ENCODE data around the gene CPLANE2.
A peak's percentile ranks its signal among the peaks of the same experiment; 100 is the strongest.
"Not testable (repeated sequence)": the region's sequence is repeated elsewhere in the genome, so short reads cannot be mapped to it uniquely, and the experiment has no call there.

CPLANE2 gene, protein sequence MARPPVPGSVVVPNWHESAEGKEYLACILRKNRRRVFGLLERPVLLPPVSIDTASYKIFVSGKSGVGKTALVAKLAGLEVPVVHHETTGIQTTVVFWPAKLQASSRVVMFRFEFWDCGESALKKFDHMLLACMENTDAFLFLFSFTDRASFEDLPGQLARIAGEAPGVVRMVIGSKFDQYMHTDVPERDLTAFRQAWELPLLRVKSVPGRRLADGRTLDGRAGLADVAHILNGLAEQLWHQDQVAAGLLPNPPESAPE

GRCh38 chr1:16236511-16237342 lies at the start of gene CPLANE2:
CPLANE2 (minus strand) TSS chr1:16237183; CDS start chr1:16236742, 441 bp downstream.
- DNase-seq, result peak; percentile 99

DNA sequence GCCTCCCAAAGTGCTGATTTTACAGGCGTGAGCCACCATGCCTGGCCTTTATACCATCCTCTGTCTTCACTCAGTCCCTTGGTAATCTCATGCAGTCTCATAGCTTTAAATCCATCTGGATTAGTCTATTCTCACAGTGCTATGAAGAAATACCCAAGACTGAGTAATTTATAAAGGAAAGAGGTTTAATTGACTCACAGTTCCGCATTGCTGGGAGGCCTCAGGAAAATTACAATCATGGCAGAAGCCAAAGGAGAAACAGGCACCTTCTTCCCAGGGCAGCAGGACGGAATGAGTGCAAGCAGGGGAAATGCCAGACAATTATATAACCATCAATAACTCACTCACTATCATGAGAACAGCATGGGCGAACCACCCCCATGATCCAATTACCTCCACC lies 49.1 kb upstream of the CPLANE2 start:
- DNase-seq, result no peak

GRCh38 chr1:16281765-16282164 lies 44.8 kb upstream of the CPLANE2 start:
- DNase-seq, result peak; percentile 45

GRCh38 chr1:16279186-16279585 lies 42.2 kb upstream of the CPLANE2 start:
- DNase-seq, result no peak

GRCh38 chr1:16276302-16277030 lies 39.5 kb upstream of the CPLANE2 start:
- DNase-seq, result no peak

DNA sequence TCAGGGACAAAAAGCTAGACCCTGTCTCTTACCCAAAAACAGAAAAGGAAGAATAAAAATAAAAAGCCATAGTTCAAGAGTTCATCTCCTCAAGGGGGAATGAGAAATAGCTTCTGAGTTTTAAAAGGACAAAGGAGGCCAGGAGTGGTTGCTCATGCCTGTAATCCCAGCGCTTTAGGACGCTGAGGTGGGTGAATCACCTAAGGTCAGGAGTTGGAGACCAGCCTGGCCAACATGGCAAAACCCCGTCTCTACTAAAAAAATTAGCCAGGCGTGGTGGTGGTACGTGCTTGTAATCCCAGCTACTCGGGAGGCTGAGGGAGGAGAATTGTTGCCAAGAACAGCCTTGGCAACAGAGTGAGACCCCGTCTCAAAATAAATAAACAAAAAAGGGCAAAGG lies 38.6 kb upstream of the CPLANE2 start:
- no peak for DNase-seq

GRCh38 chr1:16267690-16268180 lies 30.8 kb upstream of the CPLANE2 start:
- DNase-seq, result no peak

DNA sequence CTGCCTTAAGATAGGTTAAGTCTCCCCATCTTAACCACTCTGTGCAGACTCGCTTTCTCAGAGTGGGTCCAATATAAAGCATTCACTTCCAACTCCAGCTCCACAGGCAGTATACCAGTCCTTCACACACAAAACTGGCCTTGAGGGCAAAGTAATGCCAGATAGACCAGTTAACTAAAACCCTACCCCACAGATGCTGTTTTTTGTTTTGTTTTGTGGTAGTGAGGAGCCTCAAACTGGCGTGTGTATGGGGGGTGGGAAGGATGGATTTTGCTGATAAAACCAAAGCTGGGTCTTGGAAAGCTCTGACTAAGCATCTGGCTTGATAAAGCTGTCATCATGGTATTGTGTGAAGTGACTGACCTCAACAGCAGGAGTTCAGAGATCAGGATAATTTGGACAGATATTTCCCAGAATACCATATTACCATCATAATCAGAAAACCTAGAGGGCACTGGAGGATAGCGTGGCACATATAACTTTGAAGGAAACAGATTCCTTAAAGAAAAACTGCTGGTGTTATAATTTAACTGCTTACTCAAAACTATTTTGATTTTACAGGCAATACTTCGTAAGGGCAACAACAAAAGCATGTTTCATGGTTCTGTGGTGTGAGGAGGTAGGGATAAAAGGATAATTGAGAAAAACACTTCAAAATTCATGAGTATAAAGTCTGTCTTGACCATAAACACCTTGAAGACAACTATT lies 29.6 kb upstream of the CPLANE2 start:
- no peak for DNase-seq

DNA sequence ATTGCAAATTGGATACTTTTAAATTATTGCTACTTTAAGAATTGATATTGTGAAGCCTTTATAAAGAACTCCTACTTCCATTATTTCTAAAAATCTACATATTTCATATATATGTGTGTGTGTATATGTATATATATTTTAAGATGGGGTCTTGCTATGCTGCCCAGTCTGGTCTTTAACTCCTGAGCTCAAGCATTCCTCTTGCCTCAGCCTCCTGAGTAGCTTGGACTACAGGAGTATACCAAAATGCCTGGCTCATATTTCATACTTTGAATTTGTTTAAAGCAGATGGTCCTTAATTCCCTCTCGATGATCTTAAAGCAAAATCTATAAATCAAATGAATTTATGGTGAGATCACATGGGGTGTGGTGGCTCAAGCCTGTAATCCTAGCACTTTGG lies 25.1 kb upstream of the CPLANE2 start:
- DNase-seq, result no peak

DNA sequence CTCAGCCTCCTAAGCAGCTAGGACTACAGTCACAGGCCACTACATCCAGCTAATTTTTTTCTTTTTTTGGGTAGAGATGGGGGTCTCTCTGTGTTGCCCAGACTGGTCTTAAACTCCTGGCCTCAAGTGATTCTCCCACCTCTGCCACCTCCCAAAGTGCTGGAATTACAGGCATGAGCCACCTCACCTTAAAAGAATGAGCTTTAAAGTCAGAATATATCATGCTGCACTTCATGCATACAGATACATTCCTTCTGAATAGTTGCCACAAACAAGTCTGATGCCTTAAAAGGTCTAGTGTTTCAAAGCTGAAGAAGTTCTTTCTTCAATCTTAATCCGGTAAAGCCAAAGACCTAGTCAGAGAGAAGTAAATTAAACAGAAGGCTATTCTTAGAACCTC lies 23.8 kb upstream of the CPLANE2 start:
- DNase-seq, result no peak

DNA sequence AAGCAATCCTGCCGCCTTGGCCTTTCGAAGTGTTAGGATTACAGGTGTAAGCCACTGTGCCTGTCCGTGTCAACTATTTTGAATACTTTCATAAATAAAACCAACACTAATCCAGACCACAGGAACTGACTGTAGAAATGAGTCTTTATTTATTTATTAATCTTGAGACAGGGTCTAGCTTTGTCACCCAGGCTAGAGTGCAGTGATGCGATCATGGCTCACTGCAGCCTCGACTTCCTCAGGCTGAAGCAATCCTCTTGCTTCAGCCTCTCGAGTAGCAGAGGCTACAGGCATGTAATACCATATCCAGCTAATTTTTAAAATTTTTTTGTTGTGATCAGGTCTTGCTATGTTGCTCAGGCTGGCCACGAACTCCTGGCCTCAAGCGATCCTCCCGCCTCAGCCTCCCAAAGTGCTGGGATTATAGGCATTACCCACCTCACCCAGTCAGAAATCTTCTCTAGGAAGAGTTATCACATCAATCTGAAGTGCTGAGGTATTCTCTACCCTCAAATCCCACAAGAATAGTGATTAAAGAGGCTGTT lies 21.7 kb upstream of the CPLANE2 start:
- DNase-seq, result no peak

DNA sequence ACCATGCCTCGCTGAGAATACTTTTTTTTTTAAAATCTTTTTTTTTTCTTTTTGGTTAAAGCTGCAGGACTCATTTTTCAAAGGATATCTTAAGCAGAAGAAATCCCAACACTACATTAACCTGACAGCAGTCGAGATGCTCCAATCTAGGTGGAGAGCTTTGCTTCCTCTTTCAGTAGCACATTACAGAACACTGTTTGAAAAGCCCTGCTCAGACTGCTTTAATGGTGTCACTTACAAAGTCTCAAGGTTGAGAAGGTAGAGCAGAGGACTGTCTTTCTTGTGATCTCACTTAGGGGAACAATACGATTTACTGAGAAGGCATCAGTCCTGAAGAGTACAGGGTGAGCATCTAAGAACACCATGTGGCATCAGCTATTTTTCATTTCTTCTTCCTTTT lies 21.0 kb upstream of the CPLANE2 start:
- no peak for DNase-seq

DNA sequence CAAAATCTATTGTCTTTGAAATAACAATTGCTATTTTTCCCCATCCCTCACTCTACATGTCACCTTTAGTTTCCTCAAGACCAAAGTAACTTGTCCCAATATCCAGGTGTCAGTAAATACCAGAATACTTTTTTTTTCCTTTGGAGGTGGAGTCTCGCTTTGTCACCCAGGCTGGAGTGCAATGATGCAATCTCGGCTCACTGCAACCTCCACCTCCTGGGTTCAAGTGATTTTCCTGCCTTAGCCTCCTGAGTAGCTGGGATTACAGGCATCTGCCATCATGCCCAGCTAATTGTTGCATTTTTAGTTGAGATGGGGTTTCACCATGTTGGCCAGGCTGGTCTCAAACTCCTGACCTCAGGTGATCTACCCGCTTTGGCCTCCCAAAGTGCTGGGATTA lies 20.6 kb upstream of the CPLANE2 start:
- not testable (repeated sequence) for DNase-seq

GRCh38 chr1:16256478-16256877 lies 19.5 kb upstream of the CPLANE2 start:
- DNase-seq, result no peak

GRCh38 chr1:16254263-16254928 lies 17.4 kb upstream of the CPLANE2 start:
- DNase-seq, result no peak

- no peak for DNase-seq
These were observed 16.4 kb upstream of the CPLANE2 start for GRCh38 chr1:16253332-16253922.

GRCh38 chr1:16252912-16253311 lies 15.9 kb upstream of the CPLANE2 start:
- DNase-seq, result no peak

- DNase-seq, result no peak
These were observed 14.4 kb upstream of the CPLANE2 start for GRCh38 chr1:16251381-16251780.

- no peak for DNase-seq
These were observed 13.7 kb upstream of the CPLANE2 start for GRCh38 chr1:16250524-16251251.

DNA sequence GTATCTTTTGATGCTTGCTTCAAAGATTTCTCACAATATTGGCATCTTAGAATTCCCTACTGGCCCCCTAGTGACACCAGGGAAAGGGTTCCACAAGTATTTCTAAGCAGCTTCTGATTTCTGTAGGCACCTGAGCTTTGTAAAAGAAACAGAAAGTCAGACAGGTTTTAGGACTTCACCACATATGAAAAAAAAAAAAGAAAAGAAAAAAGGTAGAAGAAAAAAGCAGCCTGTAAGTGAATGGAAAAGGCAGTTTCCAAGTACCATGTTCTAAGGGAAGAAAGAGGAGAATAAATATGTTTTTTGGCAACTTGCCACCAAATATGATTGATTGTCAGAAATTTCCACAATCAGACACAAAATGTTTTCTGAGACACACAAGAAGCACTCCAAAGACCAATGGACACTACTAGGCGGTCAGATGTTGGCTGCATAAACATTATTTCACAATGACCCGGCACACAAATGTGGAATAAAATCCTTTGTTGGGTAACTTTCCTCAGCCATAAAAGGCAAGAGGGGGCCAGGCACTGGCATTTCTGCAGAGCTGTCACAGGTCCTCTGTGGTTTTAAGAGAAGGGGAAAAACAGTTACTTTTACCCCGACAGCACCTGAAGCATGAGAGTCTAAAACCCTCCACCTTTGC lies 12.7 kb upstream of the CPLANE2 start:
- DNase-seq, result peak; percentile 42
